GM20431 (cell line): ENCODE results near the gene ZNF492.
"Not testable (repeated sequence)": the region's sequence is repeated elsewhere in the genome, so short reads cannot be mapped to it uniquely, and the experiment has no call there.

Experiments
- in situ Hi-C: fragments of 300-500 bp; cut with MseI, MboI; formaldehyde crosslinking; loops from one replicate; pipeline ENCODE4 v1.15.0; 2020; ENCODE audit warnings: low sequenced_read_pairs; ENCODE audit not compliant: unreplicated experiment

Gene ZNF492

GRCh38 chr19:22616659-22617058, 17.5 kb upstream of the ZNF492 start:
- in situ Hi-C loops, result no loop called here

- in situ Hi-C loops, result not testable (repeated sequence)
Observed at GRCh38 chr19:22617181-22617580, 16.9 kb upstream of the ZNF492 start.

GRCh38 chr19:22617614-22618320, 16.4 kb upstream of the ZNF492 start:
- in situ Hi-C loops, result no loop called here

- in situ Hi-C loops, result no loop called here
Observed at GRCh38 chr19:22619371-22619770, 14.8 kb upstream of the ZNF492 start.

- in situ Hi-C loops, result no loop called here
Observed at GRCh38 chr19:22619932-22620331, 14.2 kb upstream of the ZNF492 start.

- in situ Hi-C loops, result no loop called here
Observed at GRCh38 chr19:22620401-22620800, 13.7 kb upstream of the ZNF492 start.

GRCh38 chr19:22620912-22621311, 13.2 kb upstream of the ZNF492 start:
- in situ Hi-C loops, result no loop called here

GRCh38 chr19:22622020-22622419, 12.1 kb upstream of the ZNF492 start:
- in situ Hi-C loops, result no loop called here

- in situ Hi-C loops, result no loop called here
Observed at GRCh38 chr19:22622901-22623840, 11.0 kb upstream of the ZNF492 start.

GRCh38 chr19:22623841-22624221, 10.3 kb upstream of the ZNF492 start:
- in situ Hi-C loops, result no loop called here

- in situ Hi-C loops, result no loop called here
Observed at GRCh38 chr19:22625266-22626035, 8.7 kb upstream of the ZNF492 start.

GRCh38 chr19:22627526-22627925, 6.6 kb upstream of the ZNF492 start:
- in situ Hi-C loops, result no loop called here

GRCh38 chr19:22628401-22628800, 5.7 kb upstream of the ZNF492 start:
- in situ Hi-C loops, result no loop called here

- in situ Hi-C loops, result no loop called here
Observed at GRCh38 chr19:22634450-22634827, 315 bp downstream of the ZNF492 start.

- in situ Hi-C loops, result not testable (repeated sequence)
Observed at GRCh38 chr19:22685493-22685892, 51.4 kb downstream of the ZNF492 start.

- in situ Hi-C loops, result not testable (repeated sequence)
Observed at GRCh38 chr19:22702661-22703060, 68.5 kb downstream of the ZNF492 start.

GRCh38 chr19:22703096-22703495, 69.0 kb downstream of the ZNF492 start:
- in situ Hi-C loops, result not testable (repeated sequence)

- in situ Hi-C loops, result no loop called here
Observed at GRCh38 chr19:22708983-22709382, 74.9 kb downstream of the ZNF492 start.
